Stimulated activated CD8-positive, alpha-beta memory T cell treated with anti-CD3 and anti-CD28 coated beads, Interleukin-7, amount 100 ng/mL, for 1 hour (primary cell): ENCODE measurements around the gene MPPE1.
"Not testable (repeated sequence)": the region's sequence is repeated elsewhere in the genome, so short reads cannot be mapped to it uniquely, and the experiment has no call there.

Source experiments
- DNase-seq, 2 donors: peaks; one replicate each; pipeline ENCODE4 v3.0.0-alpha.2; 2020; ENCODE audit warnings: low read depth in 2 of 2

MPPE1 gene

GRCh38 chr18:11857177-11857887, 50.8 kb downstream of the MPPE1 start:
- no peak for DNase-seq

DNA sequence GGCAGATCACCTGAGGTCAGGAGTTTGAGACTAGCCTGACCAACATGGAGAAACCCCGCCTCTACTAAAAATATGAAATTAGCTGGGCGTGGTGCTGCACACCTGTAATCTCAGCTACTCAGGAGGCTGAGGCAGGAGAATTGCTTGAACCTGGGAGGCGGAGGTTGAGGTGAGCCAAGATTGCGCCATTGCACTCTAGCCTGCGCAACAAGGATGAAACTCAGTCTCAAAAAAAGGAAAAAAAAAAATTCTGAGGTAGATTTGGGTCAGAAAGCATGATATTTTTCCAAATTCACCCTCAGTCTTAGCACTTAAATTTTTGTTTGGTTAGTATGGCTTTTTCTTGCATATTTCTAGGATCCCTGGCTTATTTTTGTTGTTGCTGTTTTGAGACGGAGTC, 53.6 kb downstream of the MPPE1 start:
- DNase-seq: not testable (repeated sequence)

DNA sequence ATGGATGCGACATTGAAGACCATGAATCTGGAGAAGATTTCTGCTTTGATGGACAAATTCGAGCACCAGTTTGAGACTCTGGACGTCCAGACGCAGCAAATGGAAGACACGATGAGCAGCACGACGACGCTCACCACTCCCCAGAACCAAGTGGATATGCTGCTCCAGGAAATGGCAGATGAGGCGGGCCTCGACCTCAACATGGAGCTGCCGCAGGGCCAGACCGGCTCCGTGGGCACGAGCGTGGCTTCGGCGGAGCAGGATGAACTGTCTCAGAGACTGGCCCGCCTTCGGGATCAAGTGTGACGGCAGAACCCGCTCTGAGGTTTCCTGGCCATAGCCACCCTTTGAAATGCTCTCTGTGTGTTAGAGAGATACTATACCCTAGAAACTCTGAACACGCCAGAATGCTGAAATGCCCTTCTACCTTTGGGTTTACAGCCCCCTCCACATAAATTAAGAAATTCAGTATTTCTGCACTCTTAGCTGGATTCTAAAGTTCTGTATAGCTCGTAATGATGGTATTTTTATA, 56.2 kb downstream of the MPPE1 start:
- peak; percentile 14 to 19 for DNase-seq

DNA sequence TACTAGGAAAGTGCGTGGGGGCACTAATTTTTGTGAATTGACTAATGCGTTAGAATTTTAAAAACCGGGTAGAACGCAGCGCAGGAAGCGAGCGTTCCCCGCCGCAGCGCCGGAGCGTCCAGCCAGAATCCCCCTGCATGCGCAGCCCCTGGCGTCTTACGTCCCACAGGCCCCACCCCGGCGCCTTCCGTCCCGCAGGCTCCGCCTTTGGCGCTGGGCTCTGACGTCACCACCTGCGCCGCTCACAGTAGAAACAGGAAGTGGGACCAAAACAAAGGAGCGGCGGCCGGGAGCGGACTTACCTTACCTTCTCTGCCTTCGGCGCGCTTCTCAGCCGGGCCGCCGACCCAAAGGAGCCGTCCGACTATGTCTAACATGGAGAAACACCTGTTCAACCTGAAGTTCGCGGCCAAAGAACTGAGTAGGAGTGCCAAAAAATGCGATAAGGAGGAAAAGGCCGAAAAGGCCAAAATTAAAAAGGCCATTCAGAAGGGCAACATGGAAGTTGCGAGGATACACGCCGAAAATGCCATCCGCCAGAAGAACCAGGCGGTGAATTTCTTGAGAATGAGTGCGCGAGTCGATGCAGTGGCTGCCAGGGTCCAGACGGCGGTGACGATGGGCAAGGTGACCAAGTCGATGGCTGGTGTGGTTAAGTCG, 56.8 kb downstream of the MPPE1 start, which contains the start of gene CHMP1B:
TSS of gene CHMP1B (plus strand) at position 268 of the 660 bp plus-strand sequence. CDS start at position 367, 99 bp downstream.
- peak; percentile 96 to 97 for DNase-seq

DNA sequence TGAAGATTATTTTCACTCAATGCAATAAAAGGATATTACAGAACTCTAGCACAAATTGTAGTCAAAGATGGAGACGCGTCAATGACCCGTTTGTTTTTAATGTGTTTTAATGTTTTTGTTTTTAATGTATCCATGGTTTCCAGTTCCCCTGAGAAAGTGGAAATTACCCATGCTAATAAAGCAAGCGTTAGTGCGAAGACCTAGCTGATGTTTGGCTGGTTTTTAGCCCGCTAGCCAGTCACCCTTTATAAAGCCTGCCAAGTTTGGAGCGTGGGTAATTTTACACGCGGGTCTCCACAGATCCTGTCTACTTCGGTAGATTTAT, 57.3 kb downstream of the MPPE1 start:
- DNase-seq: no peak

DNA sequence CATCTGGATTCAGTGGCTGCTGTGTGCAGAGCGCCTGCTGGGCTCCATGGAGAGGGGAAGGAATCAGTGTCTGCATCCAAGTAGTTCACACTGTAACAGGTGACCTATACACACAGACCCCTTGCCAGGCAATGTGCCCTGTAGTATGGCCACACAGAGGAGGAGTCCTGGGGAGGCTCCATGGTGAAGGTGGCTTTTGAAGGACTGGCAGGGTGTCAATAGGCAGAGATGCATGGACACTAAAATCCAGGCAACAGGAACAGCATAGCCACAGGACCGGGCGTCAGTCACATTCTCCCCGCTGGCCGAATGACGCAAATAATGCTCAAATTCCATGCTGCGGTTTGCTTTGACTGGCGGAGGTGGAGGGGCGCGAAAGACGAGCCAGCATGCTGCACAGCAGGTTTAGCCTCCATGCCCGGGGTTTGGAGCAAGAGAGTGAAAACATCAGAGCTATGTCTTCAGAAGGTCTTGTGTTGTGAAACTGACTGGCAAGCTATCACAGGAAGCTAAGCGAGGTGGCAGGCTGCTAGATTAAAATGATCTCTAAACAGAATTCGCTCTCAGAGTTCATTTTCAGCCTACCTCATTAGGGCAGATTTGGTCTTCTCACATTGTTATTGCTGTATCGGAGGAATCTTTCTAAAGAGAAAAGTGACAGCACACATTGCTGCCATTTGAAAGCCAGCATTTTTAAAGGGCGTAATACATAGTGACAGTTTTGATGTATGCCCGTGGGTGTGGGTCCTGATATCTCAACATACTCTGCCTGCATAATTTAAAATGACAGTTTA, 58.1 kb downstream of the MPPE1 start:
- peak; percentile 19 to 41 for DNase-seq

DNA sequence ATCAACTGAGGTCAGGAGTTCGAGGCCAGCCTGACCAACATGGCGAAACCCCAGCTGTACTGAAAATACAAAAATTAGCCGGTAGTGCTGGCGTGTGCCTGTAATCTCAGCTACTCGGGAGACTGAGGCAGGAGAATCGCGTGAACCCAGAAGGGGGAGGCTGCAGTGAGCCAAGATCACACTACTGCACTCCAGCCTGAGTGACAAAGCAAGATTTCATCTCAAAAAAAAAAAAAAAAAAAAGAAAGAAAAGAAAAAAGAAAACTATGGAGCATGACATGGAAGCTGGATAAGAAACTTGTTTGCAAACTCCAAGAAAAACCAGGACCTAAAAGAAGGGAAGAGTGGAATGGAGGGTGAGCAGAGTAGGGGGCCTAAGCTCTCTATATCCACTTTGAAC, 58.8 kb downstream of the MPPE1 start:
- DNase-seq: no peak

DNA sequence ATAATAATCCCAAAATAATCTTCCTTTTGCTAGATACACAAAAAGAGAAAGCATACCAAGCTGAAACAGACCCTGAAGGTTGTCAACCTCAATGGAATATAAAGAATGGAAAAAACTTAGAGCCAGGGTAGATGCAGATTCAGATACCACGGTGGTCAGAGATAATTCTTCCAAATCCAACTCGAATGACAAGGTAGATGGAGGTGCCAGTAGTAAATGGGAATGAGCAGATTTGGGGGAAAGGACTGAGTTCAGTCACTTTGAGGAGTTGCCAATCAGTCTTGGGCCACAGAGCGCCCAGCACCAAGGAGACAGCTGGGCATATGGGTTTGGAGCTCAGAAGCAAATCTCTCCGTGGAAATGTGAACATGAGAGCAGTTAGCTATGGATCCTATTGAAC, 60.3 kb downstream of the MPPE1 start:
- DNase-seq: no peak

- no peak for DNase-seq
These were observed 62.5 kb downstream of the MPPE1 start for GRCh38 chr18:11845654-11846053.

DNA sequence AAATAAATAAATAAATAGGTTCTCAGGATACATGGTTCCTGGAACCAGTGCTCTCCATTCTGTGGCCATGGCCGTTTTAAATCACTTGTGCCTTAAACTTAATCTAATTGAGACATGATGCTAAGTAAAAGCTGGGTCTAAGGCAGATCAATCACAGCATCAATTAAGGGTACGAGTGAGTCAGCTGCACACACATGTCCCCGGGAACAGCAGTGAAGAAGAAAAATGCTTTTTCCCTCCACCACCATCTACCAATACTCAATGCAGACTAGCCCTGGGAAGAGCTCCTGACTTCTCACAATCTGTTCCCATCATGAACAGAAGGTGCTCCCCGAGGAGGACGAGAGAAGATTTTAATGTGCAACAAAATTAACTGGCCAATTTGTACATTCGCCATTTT, 63.7 kb downstream of the MPPE1 start:
- no peak for DNase-seq

DNA sequence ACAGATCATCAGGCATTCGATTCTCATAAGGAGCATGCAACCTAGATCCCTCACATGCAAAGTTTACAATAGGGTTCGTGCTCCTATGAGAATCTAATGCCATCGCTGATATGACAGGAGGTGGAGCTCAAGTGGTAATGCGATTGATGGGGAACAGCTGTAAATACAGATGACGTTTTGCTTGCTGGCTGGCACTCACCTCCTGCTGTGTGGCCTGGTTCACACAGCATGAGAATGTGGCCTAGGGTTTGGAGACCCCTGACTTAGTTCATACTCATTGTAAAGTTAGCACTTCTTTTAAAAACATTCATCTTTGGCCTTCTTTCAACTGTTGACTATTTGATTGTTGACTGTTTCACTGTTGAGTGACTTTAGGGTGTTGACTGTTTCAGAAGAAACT, 65.6 kb downstream of the MPPE1 start:
- no peak for DNase-seq

DNA sequence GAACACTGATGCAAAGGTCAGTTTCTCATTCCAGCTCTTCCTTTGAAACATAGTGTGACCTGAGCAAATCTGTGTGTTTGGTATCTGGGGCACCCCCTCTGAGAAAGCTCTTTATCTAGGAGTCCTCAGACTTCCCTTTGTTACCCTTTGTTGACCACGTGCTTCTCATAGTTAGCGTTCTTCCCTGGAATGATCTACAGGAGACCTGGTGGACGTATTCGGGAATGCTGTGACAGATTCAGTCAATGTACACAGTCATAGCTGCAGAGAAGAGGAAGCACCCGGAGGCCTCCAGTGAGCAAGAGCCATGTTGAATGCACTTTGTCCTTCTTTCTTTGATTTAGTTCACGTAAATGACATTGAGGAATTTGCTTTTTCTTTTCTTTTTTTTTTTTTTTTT, 67.6 kb downstream of the MPPE1 start:
- no peak for DNase-seq

GRCh38 chr18:11839556-11839955, 68.6 kb downstream of the MPPE1 start:
- no peak for DNase-seq

DNA sequence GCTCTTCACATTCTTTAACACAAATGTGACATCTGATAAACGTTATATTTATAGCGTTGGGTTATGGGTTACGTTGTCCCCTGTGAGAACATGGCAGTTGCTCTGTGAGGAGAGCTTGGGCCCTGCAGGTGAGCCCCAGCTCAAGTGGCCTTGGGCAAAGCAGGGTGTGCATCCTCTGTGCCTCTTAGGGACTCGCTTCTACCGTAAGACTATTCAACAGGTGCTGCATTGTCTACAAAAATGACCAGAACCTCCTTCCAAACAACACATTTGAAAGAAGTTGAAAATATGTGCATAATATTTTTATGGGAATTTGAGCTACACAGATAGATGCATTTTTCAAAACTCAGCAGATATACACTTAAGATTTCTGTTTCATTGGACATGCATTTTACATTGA, 73.3 kb downstream of the MPPE1 start:
- DNase-seq: no peak
